GM19351 (cell line): ENCODE measurements around the gene ITGB7.
A peak's percentile ranks its signal among the peaks of the same experiment; 100 is the strongest.
"Not testable (repeated sequence)": the region's sequence is repeated elsewhere in the genome, so short reads cannot be mapped to it uniquely, and the experiment has no call there.

Experiments
- ATAC-seq: cut with Tn5 transposase; IDR thresholded peaks from one replicate; pipeline ENCODE4 v1.9.1; 2021; ENCODE audit warnings: mild to moderate bottlenecking, moderate library complexity; ENCODE audit not compliant: unreplicated experiment

ITGB7 gene

DNA sequence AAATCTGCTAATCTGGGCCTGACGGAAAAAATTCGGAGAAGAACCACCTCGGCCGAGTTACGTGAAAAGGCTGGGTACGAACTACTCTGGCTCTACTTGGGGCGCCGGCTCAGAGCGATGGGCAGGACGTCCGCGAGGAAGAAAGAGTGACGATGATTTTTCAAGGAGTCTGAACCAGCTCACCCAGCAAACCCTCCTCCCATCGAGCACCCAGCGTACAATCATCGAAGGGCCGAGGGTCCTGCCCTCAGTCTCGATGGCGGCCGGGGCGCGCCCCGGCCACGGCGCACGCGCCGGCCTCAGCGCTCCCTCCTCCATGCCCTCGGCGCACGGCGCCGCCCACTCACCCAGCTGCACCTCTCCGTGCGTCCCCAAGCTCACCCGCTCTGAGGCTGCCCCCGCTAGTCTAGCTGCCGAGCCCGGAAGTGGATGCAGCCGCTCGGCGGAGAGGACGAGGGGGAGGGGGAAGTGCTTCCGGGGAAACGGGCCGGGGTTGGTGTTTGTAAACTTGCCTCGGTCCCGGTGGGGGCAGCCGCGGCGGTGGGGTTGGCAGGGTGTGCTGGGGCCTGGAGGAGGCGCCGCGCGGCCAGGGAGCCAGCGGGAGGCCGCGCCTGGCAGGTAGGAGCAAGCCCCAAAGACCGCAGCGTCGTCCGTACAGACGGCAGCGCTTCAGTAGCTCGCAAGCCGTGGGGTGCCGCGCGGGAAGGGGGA is 26.7 kb downstream of the ITGB7 start, which contains the start of the genes CSAD and ZNF740:
Gene CSAD (minus strand): TSS at position 706 of the 711 bp plus-strand sequence. CDS start 7,455 bp downstream, outside the sequence.
Gene ZNF740 (plus strand): TSS at position 503 of the 711 bp plus-strand sequence. CDS start 1,262 bp downstream, outside the sequence.
- peak; percentile 89 for ATAC-seq

DNA sequence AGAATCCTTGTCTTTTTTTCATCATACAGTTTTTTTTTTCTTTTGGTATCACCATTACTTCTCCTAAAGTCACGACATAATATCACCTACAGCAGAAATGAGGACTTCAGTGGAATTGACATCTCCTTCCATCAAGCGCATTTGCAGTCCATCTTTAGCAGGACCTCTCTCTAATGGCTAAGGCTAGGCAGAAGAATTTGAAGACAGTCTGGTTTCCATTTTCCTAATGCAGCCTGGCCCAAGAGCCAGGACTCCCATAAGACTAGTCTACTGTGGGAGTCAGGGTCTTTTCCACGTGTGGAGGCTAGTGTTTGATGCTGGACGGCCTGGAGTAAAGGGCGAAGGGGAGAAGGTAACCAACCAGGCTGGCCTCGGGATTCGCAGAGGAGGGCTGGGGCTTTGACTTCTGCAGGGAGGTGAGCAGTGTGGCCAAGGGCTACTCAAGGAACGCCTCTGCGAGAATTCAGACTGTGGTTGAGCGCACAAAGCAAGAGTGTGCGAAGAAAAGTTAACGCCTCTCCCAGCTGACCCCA is 27.3 kb downstream of the ITGB7 start:
- peak; percentile 23 for ATAC-seq

DNA sequence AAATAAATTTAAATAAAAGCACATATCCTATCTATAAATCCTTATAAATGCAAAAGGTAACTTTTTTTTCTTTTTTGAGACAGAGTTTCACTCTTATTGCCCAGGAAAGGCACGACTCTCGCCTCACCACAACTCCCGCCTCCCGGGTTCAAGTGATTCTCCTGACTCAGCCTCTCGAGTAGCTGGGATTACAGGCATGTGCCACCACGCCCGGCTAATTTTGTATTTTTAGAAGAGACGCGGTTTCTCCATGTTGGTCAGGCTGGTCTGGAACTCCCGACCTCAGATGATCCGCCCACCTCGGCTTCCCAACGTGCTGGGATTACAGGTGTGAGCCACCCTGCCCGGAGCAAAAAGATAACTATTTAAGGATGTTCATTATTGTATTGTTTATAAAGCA is 28.2 kb downstream of the ITGB7 start:
- not testable (repeated sequence) for ATAC-seq

DNA sequence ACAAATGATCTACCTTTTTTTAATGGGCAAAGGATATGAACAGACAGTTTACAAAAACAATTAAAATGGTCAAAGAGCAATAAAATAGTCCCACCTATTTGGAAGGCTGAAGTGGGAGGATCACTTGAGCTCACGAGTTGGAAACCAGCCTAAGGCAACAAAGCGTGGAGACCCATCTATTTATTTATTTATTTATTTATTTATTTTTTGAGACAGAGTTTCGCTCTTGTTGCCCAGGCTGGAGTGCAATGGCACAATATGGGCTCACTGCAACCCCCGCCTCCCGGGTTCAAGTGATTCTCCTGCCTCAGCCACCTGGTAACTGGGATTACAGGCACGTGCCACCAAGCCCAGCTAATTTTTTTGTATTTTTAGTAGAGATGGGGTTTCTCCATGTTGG is 29.6 kb downstream of the ITGB7 start:
- ATAC-seq = not testable (repeated sequence)

DNA sequence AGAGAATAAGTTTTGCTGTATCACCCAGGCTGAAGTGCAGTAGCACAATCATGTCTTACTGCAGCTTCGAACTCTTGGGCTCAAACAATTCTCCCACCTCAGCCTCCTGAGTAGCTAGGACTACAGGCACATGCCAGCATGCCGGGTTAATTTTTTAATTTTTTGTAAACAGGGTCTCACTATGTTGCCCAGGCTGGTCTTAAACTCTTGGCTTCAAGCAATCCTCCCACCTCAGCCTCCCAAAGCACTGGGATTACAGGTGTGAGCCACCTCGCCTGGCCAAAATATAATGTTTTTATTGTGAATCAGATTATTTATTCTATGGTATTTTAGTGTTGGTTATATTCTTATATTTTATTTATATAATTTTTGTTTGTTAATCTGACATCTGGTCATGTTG is 30.3 kb downstream of the ITGB7 start:
- ATAC-seq = no peak

DNA sequence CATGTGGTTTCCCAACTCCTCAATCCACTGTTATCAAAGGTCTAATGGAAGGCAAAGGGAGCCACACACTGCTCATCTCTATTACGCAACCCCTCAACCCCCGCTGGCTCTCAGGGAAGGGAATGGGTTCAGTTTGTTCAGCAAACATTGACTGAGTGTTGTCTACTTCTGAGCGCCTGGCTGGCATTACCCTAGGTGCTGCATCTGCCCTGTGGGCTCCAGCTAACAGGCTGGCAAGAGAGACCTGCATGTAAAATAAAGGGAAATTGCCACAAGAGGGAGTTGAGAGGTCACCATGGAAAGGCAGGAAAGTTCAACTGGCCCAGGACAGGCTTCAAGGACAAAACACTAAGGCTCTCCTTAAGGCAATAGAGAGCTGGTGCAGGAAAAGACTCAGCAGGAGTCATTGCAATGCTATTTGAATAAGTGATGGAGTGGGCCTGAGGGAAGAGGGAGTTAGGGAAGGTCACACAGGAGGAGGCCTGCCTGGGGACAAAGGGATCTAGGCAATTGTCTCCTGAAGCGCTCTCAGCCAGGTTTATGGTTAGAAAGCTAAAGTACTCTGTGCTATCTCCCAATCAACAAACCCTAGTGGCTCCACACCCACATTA is 32.1 kb downstream of the ITGB7 start:
- no peak for ATAC-seq

DNA sequence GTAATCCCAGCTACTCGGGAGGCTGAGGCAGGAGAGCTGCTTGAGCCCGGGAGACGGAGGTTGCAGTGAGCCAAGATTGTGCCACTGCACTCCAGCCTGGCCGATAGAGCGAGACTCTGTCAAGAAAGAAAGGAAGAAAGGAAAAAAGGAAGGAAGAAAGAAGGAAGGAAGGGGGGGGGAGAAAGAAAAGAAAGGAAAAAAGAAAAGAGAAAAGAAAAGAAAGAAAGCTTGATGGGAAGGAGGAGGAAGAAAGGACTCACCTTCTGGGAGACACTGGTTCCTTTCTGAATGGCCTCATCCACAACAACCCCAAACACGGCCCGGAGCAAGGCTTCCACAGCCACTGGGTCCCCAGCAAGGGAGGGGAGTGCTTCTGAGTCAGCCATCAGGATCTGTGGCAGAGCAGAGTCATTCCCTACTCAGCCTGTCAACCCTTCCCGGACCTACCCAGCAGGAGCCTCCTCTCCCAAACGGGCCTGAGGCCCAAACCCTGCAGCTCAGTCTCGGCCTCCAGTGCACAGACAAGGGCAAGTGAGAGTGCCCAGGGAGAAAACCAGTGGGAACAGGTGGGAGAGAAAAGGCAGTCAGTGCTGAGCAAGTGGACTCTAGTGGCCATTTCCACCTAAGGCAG is 33.9 kb downstream of the ITGB7 start:
- ATAC-seq = no peak

DNA sequence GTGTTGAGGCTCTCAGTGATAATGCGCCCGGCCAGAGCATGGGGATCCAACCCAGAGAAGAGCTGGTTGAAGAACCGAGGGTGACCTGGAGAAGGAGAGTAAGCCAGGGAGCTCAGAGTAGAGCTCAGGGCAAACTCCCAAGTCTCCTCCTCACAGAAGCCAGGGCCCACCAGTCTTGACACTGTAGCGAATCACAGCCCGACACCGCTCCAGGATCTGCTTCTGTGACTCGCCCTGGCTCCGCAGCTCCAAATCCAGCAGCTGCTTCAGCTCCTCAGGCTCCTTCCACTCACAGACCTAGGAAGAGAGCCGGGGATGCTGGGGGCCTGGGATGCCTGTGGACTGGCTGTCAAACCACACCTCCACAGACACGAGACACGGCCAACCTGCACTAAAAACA is 34.7 kb downstream of the ITGB7 start:
- no peak for ATAC-seq

DNA sequence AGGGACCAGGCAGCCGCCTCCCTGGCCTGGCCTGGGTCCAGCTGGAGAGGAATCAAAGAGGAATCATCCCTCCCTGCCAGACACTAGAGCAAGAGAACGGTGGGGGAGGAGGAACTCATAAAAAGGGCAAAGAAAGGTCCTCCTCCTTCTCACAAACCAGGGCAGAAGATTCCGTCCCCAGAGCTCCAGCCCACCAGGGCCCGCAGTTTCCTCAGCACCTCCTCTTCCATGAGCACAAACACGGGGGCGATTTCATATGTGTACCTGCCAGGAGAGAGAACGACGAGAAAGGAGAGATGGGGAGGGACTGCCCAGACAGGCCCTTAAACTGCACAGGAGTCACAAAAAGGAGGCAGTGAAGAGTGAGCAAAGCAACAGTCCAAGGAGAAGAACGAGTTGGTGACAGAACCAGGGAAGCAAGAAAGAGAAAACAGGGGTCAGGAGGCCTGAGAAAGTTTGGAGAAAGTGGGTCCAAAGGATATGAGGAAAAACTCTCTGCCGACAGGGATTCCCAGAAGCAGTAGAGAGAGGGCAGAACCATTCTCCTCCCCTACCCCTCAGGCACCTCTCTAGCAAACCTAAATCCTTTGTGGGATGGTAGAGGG is 35.2 kb downstream of the ITGB7 start:
- no peak for ATAC-seq

DNA sequence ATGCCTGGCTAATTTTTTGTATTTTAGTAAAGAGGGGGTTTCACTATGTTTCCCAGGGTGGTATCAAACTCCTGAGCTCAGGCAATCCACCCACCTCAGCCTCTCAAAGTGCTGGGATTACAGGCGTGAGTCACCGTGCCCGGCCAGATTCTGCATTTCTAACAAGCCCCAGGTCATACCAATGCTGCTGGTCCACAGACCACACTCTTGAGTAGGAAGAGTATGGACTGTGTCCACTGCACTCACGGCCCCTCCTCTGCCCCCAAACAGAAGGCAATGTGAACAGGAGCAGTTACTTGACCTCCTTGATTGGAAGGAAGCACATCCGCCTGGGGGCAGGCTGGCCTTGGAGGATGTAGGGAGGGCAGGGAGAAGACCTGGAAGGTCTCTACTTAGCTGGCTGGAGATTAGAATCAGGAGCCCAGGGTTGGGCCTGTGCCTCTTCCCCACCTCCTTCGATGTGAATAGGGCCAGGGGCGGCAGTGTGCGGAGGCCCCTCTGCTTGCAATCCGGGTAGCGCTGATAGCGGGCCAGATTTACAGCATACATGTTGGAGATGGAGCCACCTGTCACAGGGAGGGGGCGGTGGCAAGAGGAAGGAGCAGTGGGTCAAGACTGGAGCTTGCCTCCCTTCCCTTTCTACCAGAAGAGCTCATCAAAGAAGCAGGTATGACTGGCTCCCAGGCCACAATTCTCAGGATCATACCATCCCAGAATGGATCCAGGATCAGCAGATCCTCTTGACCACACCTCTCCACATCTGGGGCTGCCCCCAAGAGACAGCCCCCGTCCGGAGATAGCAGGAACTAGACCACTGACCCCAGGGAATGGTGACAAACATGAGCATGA is 36.0 kb downstream of the ITGB7 start:
- no peak for ATAC-seq

DNA sequence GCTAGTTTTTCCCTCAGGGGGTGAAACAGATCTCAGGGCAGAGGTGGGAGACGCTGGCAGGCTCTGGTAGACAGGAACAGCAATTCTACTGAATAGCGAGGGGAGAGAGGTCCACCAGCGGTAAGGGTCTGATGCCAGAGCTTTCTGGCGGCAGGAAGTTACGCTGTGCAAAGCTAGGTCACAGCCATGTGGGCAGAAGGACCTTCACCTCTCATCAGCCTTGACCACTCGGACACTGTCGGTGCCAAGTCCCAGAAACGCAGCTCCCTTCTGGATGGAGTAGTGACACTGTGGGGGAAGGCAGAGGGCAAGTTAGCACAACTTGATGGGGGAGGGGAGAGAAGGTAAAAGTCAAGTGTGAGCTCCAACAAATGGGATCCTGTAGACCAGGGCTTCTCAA is 36.8 kb downstream of the ITGB7 start:
- ATAC-seq = no peak

DNA sequence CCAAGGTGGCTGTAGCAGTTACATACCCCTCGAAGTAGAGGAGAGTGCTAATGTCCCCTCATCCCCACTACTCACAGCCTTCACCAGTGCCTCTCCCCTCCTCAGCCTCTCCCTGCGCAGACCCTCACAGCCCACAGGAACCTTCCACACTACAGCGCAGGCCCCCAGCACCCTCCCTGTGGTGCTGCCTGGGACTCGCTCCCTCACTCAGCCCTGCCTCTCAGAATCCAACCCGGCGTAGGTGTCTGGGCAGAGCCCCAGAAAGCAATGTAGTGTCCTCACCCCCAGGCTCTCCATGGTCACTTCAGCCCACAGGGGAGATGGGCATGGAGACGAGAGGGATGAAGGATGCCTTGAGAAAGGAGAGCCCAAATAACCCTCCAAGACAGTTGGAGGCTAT is 37.4 kb downstream of the ITGB7 start:
- no peak for ATAC-seq

DNA sequence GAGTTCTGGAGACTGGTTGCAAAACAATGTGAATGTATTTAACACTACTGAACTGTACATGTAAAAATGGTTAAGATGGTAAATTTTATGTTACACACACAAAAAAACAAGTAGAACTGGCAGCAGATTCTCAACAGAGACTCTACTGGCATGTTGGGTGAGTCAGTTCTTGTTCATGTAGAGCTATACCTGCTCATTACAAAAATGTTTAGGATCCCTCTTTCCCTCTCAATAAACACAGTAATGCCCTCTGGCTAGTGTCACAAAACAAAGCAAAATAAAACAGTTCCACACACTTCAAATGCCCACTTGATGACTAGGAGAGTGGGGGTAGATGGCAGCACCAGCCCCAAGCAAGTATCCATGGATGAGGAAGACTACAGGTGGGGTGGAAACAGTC is 40.2 kb downstream of the ITGB7 start:
- no peak for ATAC-seq

DNA sequence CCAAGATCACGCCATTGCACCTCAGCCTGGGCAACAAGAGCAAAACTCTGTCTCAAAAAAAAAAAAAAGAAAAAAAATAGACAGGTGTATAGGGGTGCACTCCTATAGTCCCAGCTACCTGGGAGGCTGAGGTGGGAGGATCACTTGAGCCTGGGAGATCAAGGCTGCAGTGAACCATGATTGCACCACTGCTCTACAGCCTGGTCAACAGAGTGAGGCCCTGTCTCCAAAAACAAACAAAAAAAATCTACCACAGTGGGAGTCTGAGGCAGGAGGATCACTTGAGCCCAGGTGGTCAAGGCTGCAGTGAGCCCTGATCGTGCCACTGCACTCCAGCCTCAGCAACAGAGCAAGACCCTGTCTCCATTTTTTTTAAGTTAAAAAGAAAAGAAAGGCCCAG is 44.0 kb downstream of the ITGB7 start:
- ATAC-seq = not testable (repeated sequence)

DNA sequence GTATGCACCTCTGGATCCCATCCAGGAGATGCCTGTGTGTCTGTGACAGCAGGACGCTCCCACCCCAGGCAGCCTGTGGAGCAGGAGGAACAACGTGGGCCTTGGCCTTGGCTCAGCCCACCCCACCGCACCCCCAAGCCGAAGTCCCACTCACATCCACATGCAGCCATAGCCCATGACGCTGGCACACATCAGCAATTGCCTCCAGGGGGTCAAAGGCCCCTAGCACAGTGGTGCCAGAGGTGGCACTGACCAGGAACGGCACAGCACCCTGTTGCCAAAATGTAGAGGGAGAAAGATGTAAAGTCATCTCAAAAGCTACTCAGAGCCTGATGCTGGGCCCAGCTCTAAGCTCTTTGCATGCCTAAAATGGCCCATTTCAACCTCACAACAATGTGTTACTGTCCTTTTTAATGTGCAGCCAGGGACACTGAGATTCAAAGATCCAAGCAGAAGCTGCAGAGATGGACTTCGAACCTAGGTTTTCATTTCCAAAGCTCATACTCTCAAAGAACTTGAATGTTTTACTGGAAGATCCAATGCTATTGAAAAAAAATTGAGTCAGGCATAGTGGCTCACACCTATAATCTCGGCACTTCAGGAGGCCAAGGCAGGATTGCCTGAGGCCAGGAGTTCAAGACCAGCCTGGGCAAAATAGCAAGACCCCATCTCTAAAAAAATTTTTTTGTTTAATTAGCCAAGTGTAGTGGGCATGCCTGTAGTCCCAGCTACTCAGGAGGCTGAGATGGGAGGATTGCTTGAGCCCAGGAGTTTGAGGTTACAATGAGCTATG is 45.7 kb downstream of the ITGB7 start:
- ATAC-seq = no peak

DNA sequence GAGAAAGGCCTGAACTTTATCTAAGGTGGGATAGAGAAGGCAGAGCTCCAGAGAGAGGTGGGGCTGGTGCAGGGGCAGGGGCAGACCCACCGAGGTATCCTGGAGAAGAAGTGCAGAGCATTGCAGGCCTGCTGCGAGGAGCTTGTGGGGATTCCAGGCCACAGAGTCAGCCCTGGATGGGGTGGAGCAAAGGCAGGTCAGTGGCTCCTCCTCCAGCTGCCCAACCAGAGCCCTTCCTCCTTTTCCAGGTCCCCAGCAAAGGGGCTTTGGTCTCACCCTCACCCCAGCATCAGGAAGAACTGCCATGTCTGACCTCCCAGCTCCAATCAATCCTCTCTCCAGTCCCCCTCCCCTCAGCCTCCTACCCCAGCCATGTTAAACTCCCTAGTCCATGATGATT is 46.4 kb downstream of the ITGB7 start:
- no peak for ATAC-seq

DNA sequence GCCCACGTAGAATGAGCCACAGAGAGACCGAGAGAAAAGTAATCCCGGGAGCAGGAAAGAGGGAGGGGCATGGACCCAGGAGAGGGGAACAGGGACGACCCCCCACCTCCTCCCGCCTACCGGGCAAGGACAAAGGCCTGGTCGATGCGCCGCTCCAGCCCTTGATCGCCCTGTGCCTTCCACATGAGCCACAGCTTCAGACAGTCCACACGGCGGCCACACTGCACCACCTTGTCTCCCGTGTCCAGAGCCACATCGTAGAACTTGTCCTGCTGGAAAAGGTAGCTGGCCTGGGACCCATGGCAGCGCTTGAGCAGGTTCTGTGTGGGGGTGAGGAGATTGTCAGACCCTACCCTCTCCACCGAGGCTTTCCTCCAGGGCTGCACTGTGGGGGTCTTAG is 47.1 kb downstream of the ITGB7 start:
- ATAC-seq = no peak

DNA sequence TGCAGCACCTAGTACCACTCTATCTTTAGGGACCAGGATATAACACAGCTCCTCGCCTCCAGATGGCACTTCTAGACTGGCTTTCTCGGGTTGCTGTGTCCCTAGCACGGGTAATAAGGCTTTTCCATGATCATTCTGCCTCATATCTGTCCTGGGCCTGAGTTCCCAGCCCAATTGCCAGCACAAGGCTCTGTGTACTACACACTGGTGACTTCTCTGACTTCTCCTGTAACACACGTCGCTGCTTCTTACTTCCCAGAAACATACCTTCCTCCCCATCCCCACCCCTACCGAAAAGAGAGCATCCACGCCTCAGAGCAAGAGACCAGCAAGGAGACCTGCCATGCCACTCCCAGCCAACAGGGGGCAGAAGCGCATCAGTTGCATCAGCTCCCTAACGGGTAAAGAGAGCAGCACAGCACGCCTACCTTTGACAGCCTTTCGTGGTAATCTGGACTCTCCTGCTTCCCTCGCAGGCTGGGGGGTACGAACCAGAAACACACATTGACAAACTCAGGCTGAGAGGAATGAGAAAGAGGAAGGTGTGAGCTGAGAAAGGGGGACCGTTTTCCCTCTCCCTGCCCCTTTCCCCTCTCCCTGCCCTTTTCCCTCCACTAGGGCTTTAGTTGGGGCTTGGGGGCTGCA is 47.7 kb downstream of the ITGB7 start:
- ATAC-seq = peak; percentile 70

DNA sequence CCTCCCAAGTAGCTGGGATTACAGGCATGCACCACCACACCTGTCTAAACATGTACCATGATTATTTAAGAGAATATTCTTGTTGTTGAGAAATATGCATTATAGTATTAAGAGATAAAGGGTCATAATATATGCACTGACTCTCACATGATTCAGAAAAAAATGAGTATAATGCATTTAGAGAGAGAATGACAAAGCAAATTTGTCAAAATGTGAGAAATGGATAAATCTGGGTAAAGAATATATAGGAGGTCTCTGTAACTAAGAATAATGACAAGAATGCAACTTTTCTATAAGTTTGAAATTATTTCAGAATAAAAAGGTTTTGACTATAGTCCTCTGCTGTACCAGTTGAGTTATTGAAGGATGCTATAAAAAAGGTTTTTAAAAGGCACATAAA is 54.7 kb downstream of the ITGB7 start:
- ATAC-seq = no peak
